ENCODE measurements around the gene TBC1D9B.
"Not testable (repeated sequence)": the region's sequence is repeated elsewhere in the genome, so short reads cannot be mapped to it uniquely, and the experiment has no call there.

Gene TBC1D9B

GRCh38 chr5:179837076-179838011 lies 70.4 kb downstream of the TBC1D9B start:
- DNase-seq (ENCODE audit: low read depth in 2 of 2) = no peak

GRCh38 chr5:179836225-179837019 lies 71.3 kb downstream of the TBC1D9B start:
- DNase-seq (ENCODE audit: low read depth in 2 of 2) = no peak

DNA sequence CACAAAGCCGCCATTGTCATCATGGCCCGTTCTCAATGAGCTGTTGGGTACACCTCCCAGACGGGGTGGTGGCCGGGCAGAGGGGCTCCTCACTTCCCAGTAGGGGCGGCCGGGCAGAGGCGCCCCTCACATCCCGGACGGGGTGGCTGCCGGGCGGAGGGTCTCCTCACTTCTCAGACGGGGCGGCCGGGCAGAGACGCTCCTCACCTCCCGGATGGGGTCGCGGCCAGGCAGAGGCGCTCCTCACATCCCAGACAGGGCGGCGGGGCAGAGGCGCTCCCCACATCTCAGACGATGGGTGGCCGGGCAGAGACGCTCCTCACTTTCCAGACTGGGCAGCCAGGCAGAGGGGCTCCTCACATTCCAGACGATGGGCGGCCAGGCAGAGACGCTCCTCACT lies 72.8 kb downstream of the TBC1D9B start:
- not testable (repeated sequence) for DNase-seq (ENCODE audit: low read depth in 2 of 2)

DNA sequence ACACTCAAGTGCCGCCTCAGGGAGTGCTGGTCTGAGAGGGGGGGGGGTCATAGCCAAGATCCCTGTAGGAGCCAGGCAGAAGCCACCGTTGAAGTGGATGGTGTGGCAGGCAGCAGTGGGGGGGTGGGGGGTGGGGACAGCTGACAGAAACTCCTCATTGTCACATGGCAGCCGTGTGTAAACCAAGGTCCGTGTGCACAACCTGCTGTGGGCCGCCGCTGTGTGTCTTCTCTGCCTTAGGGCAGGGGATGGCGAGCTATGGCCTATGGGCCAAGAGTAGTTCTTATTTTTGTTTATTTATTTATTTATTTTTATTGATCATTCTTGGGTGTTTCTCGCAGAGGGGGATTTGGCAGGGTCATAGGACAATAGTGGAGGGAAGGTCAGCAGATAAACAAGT lies 73.6 kb downstream of the TBC1D9B start:
- DNase-seq (ENCODE audit: low read depth in 2 of 2) = no peak

GRCh38 chr5:179833709-179834070 lies 74.0 kb downstream of the TBC1D9B start:
- DNase-seq (ENCODE audit: low read depth in 2 of 2) = no peak

DNA sequence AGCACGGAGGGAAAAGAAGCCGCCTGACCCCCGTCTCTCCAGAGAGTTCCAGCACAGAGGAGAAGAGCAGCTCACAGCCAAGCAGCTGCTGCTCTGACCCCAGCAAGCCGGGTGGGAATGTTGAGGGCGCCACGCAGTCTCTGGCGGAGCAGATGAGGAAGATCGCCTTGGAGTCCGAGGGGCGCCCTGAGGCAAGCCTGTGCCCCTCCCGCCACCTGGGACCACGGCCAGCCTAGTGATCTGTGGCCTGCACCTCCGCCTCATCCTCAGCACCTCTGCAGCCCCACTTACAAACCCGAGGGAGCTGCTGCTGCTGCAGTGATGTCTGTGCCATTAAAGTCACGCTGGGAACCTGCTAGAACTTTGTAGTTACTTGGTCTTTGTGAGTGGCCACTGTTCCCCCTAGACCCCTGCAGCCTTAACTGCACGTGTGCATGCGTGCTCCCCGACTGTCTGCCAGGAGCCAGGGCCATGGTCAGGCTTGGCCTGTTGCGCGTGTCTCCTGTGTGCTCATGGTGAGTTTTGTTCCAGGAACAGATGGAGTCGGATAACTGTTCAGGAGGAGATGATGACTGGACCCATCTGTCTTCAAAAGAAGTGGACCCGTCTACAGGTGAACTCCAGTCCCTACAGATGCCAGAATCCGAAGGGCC lies 74.5 kb downstream of the TBC1D9B start:
- no peak for DNase-seq (ENCODE audit: low read depth in 2 of 2)

GRCh38 chr5:179832039-179832745 lies 75.5 kb downstream of the TBC1D9B start:
- DNase-seq (ENCODE audit: low read depth in 2 of 2) = no peak

GRCh38 chr5:179830818-179831468 lies 76.8 kb downstream of the TBC1D9B start:
- DNase-seq (ENCODE audit: low read depth in 2 of 2) = no peak

GRCh38 chr5:179829732-179830435 lies 77.8 kb downstream of the TBC1D9B start:
- DNase-seq (ENCODE audit: low read depth in 2 of 2) = no peak

GRCh38 chr5:179828756-179829421 lies 78.8 kb downstream of the TBC1D9B start:
- DNase-seq (ENCODE audit: low read depth in 2 of 2) = no peak

DNA sequence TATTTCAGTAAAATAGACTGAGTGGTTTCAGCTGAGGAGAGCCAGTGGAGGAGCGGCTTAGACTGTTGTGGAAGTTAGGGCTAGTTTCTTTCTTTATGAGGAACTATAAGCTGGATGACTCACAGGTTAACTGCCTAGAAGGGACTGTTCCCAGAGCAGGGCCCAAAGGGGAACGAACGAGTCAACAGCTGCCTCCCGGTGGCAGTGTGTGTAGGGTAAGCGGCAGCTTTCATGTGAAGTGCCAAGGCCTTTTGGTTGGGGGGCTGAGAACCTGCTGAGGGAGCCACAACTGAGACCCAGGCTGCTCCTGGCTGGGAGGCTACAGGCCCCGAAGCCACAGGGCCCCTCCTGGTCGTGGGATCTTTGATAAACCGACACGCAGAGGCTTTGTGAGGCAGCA lies 80.0 kb downstream of the TBC1D9B start:
- peak in 1 of 2 donors; percentile 42 for DNase-seq (ENCODE audit: low read depth in 2 of 2)

DNA sequence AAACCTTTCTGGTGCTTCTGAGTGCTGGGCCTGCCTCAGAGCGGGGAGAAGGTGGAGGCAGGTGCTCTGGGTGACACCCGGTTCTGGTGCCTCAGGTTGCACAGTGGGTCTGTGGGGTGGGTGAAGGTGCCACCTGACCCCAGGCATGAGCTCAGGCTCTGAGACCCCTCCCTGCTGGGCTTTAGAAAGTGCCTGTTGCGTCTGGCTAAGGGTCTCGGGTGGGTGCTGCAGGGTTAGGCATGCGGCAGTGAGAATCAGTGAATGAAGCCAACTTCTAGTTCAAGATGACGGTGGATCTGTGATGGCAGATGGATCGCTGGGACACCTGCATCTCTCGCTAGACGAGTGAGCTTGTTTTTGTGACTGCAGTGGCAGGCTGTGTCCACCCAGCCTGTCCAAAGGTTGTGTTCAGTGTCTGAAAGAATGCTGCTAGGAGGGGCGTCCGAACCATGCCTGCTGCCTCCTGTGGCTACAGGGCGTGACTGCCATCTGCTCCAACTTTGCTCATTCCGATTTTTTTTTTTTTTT lies 82.0 kb downstream of the TBC1D9B start:
- no peak for DNase-seq (ENCODE audit: low read depth in 2 of 2)

- no peak for DNase-seq (ENCODE audit: low read depth in 2 of 2)
These were observed 83.0 kb downstream of the TBC1D9B start for GRCh38 chr5:179824745-179825112.

- no peak for DNase-seq (ENCODE audit: low read depth in 2 of 2)
These were observed 83.6 kb downstream of the TBC1D9B start for GRCh38 chr5:179823937-179824744.

GRCh38 chr5:179822444-179822990 lies 85.2 kb downstream of the TBC1D9B start:
- no peak for DNase-seq (ENCODE audit: low read depth in 2 of 2)

GRCh38 chr5:179822059-179822432 lies 85.7 kb downstream of the TBC1D9B start:
- no peak for DNase-seq (ENCODE audit: low read depth in 2 of 2)

DNA sequence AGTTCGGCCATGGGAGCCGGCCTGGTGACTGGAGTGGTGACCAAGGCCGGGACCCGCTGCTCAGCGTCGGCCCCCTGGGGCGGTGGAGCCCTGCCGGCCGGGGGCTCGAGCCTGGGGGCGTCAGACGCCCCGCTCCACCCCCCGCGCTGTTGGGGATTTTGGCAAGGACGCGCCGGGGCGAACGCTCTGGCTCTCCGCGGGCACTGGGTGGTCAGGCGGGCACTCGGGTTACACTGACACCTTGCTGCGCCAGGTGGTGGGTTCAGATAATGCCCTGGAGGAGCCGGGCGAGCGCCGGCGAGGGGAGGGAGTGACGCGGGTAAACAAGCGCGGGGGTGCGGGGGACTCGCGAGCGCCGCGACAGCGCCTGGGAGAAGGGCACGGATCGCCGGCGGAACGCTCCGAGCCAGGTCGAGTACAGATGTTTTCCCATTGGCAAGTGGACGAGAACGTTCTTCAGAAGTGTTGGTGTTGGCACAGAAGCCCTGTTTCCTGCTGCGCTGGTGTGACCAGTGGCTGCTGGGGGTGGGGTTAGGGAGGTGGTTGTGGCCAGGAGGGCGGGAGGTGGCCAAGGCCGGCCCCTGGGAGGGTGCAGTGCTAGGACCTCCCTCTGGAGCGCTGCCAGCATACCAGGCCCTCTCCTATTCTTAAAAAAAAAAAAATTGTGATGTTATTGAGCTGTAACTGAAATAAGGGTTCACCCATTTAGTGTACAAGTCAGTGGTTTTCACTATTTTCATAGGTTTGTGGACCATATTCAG lies 86.2 kb downstream of the TBC1D9B start:
- peak; percentile 74 to 78 for DNase-seq (ENCODE audit: low read depth in 2 of 2)

All from activated CD4-positive, alpha-beta T cell treated with anti-CD3 and anti-CD28 coated beads for 24 hours (primary cell).